Head of caudate nucleus (tissue), 42 donors: ENCODE measurements around the gene ENHO.
A peak's percentile ranks its signal among the peaks of the same experiment; 100 is the strongest.

Source experiments
- DNase-seq, 42 donors: peaks; one replicate each; pipeline versions ENCODE4 v3.0.0 to v3.0.0-alpha.2; 2020 to 2021; ENCODE audit warnings: mixed read lengths in 7 of 42
- intact Hi-C: fragments of 100-400 bp; cut with DNase I; formaldehyde crosslinking; loops from one replicate; pipeline ENCODE4 v1.15.0; 2022

Gene ENHO

DNA sequence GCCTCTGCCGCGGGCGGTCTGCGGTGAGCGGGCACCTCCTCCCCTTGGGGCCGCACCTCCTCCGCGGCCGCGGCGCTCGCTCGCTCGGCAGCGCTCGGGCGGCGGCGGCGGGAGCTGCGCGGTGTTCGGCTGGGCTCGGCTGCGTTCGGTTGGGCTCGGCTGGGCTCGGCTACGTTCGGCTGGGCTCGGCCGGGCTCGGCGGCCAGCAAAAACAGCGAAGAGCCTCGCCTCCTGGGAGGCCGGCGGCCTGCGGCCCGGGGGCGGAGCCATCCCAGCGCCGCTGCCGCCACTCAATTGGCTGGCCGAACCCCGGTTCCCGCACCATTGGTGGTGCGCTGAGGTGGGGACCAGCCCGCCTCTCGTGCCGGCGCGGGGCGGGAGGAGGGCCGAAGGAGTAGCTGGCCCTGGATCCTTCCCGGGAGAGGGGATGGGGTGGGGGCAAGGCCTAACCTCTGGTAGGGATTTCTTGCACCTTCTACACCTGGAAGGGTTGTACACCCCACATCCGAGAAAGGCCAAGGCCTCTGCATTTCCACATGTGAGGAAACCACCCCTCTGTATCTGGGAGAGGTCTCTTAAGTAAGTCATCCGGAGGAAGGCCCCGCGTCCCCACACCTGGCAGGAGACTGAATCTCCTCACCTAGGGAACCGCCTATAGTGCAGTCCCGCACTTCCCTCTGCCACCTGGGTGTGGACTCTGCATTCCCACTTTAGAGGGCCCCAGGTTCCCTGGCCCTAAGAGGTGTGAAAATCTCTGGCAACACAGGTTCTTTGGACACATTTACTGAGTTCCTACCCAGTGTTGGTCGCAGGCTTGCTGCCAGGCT lies at the start of gene ENHO:
ENHO (minus strand) TSS at position 20 of the 827 bp plus-strand sequence. CDS start 1,295 bp downstream, outside the sequence.
- peak; percentile 68 to 95 (median 90) for DNase-seq
- intact Hi-C loops: no loop called here

DNA sequence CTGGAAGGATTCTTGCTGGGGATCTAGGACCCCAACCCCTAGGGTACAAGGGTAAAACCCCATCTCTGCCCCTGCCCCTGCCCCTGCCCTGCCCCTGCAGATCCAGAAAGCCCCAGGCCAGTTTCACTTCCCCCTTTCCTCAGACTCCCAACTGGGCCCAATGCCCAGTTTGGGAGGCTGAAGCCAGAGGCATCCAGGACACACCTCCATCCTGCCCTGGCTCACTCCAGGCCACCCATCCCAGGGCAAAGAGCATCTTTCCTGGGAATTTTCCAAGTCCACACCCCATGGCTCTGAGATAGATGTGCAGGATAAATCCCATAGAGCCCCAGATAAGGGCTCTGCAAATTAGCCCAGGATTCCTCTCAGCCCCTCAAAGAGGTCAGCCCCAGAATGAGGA lies 49.3 kb upstream of the ENHO start:
- intact Hi-C loops: no loop called here
- DNase-seq: no peak

DNA sequence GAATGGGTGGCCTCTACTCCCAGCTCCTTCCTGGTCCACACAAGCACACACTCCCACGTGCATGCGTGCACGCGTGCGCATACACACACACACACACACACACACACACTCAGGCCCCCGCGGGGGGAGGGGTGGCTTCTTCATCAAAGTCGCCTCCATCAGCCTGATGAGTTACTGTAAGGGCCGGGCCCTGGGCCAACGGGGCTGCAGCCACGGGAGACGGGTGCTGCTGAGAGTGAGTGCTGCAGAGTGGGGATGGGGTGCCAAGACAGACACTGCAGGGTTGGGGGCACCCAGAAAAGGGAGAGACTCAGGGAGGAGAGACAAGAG lies 48.7 kb upstream of the ENHO start:
- DNase-seq: no peak
- intact Hi-C loops: no loop called here

DNA sequence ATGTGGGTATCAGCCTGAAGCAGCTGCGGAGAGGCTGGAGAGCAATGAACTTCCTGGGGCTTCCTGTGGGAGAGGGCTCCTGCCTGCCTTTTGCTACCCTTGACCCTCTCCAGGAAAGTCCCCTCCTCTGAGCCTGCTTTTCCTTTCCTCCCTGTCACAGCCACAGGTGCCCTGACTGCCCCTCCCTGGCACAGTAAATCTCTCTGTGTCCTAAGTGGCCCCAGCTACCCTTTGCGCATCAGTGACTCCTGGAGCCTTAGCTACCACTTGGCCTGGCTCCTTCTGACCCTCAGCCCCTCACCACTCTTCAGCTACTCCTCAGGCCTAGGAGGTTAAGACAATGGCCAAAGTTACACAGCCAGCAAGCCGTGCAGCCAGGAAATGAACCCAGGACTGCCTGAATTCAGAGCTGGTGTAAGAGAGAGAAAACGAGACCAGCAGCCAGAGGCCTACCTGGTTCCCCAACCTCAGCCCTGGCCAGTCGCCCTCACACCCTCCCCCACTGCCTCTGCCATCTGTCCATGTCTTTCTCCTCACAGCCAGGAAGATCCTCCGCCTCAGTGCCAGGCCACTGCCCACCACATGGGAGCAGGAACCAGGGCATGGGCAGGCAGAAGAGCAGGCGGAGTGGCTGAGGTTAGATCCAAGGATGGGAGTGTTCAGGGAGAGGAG lies 48.2 kb upstream of the ENHO start:
- DNase-seq: no peak

DNA sequence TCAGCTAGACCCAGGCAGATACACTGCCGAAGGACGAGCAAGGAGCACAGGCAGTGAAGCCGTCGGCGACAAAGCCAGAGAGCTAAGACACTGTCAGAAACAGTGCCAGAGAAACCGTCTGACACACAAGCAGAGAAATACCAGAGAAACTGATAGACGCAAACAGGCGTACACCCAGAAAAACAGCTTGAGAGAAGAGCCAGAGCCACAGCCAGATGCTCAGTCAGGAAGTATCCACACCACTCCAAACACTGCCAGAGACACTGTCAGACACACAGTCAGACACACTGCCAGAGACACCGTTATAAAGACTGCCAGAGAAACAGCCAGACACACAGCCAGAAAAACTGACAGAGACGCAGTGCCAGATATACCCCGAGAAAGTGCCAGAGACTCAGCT lies 47.6 kb upstream of the ENHO start:
- intact Hi-C loops: no loop called here
- DNase-seq: no peak

More for the DNA sequence above, 48.2 kb upstream of the ENHO start:
- intact Hi-C loops: no loop called here

DNA sequence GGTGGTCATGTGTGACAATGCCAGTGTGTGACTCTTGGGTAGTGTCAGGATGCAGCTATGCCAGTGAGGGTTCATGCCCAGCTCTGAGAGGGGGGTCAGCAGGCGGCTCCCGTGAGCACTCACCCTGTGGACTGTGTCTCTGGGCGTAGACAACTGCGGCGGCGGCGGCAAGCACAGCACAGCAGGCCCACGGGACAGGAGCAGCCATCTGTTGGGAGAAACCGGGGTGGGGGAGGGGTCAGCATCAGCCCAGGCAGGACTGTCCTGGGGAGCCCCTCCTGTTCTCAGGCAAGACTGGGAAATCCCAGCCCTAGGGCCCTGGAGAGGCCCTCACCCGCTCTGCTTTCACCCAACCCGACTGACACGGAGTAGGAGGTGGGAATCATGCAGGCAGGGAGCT lies 46.0 kb upstream of the ENHO start:
- intact Hi-C loops: loop anchor here (5.0 kb wide), 1 partner anchor 169 kb away; no protein-coding TSS in a partner anchor
- no peak for DNase-seq

DNA sequence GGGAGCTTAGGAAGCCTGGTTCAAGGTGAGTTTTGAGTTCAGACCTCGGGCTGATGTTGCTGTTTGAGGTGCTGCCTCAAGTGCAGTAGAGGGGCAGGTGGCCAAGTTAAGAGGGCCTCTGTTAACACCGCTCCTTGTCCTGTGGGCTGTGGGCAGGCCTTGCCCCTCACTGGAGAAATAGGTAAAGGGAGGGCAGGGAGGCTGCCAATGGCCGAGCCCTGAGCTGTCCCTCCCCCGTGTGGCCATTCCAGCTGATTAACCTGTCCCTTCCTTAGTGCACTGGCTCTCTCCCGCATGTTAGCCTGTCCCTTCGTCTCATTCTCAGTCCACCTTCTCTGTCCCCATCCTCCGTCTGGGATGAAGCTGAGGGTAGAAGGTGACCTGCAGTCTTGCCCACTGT lies 45.3 kb upstream of the ENHO start:
- intact Hi-C loops: loop anchor here (5.0 kb wide), 1 partner anchor 169 kb away; no protein-coding TSS in a partner anchor
- DNase-seq: no peak

DNA sequence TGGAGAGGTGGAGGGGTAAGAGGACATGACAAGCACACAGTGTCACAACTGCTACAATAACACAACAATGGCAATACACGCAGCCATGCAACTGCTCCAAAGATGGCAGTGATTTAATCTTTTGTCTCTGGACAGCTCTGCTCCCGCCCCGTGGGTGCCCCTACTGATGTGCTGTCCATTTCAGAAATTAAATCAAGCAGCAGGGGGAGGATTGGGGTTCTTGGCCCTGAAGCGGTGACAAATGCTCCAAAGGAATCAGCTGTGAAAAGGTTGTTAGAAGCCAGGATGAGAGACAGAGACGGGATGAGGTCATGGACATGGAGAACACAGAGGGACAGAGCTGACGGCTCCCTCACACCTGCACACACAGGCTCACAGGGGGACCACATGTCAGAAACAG lies 44.2 kb upstream of the ENHO start:
- DNase-seq: no peak
- intact Hi-C loops: loop anchor here (5.0 kb wide), 1 partner anchor 170 kb away; no protein-coding TSS in a partner anchor

DNA sequence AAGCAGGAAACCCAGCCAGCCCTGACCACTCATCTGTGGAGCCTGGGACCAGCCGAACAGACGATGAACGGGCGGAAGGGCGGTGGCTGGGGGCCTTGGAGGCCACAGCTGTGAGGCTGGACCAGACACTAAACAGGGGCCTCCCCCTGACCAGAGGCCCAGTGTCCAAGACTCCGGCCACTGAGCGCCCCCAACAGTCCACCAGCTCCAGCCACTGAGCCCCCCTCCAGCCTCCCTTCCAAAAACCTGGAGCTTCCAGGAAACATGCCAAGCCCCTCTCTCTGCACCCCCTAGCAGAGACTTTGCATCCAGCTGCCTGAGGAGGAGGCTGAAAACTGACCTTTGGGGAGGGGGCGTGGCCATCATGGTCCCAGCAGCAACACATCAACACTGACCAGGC lies 43.5 kb upstream of the ENHO start:
- intact Hi-C loops: loop anchor here (5.0 kb wide), 1 partner anchor 171 kb away; no protein-coding TSS in a partner anchor
- DNase-seq: no peak

DNA sequence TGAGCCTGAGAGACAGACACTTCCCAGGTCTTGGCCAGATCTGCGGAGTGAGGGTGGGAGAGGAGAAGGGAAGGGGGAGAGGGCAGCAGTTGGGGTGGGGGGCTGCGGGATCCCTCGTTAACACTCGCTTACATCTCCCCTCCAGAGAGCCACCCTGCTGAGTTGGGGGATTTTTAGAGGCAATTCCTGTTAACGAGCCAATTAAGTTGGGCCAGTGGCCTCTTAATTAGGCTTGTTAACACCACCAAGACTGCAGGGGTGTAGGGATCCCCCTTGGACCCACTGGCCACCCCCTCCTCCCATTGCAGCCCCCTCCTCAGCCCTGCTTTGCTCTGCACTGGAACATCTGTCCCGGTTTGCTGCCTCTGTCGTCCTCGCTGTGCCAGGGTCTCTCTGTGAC lies 43.1 kb upstream of the ENHO start:
- intact Hi-C loops: loop anchor here (5.0 kb wide), 1 partner anchor 171 kb away; no protein-coding TSS in a partner anchor

DNA sequence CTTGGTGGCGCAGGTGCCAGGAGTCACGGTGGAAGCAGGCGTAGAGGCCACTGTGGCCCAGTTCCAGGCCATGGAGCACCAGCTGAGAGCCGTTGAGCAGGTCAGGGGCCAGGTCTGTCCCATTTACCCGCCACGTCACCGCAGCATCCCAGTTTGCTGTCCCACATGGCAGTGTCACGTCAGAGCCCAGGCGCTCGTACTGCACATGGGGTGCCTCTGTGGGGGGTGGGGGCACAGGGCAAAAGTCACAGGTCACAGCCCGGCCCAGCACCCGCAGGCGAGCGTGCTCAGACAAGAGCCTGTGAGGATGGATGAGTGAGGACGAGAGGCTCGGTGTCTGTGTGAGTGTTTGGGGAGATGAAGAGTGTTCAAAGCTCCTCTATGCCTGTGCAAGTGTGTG lies 41.8 kb upstream of the ENHO start:
- DNase-seq: no peak
- intact Hi-C loops: loop anchor here (5.0 kb wide), 1 partner anchor 173 kb away; no protein-coding TSS in a partner anchor

More for the DNA sequence above, 43.1 kb upstream of the ENHO start:
- no peak for DNase-seq

DNA sequence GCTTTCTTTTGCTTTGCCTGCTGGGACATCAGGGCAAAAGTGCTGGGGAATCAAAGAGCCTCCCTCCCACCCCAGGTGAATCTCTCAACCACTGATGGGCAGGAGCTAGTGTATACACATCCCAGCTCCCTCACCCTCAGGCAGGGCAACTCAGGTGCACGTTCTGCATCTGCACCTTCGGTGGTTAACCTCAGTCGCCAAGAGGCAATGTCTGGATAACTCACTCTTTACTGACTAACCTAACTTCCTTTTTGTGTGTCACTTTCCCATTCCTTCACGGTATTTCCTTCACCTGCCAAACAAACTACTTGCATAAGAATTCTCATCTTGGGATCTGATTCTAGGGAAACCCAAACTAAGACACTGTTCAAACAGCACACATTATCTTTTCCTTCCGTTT lies 40.5 kb upstream of the ENHO start:
- intact Hi-C loops: no loop called here
- DNase-seq: no peak

DNA sequence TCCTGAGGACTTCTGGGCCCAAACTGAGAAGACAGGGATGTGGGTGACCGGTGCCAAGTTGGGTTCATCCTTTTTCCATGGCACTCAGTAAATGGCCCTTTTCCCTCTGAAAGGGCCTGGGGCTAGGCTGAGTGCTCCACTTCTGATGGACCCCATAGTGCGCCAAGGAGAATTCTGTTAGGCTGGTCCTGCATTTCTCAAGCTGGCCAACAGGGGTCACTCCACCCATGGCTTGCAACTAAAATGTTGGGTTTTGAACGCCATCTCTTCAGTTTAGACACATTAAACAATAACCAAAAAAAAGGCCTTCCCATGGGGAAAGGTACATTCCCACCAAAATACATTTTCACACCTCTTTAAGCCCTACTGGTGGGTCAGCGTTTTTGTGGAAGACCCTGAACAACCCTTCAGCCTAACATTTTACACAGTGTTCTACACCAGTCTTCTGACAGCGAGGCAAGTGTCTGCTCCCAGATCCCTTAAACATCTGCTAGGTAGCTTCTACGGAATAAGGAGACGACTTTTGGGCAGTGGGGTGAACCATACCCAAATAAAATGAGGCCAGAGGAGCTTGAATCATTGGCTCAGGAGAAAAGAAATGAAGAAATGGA lies 39.5 kb upstream of the ENHO start:
- intact Hi-C loops: no loop called here
- no peak for DNase-seq

DNA sequence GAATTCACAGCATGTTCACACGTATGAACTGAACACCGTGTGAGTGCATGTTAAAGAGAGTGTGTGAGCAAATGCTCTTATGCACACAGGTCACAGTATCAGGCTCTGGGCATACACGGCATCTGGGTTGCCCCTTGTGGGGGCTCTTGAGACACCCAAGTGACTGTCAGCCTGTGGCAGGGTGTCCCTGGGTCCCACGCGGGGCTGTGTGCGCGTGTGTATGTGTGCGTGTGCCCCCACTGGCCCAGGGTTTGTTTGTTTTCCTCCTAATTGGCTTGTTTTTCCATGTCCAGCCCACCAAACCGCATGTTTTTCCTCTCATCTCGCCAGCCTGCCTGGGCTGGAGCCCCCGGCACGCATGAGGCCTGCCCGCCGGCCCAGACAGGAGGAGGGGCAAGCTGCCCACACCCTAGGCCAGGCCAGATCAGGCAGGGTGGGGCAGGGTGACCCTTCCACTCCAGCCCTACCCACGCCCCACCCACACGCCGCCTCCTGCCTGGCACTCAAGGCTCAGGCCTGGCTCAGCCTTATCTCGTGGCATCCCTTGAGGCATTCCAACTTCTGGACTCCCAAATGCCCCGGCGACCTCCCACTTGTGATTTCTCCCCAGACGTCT lies 37.9 kb upstream of the ENHO start:
- intact Hi-C loops: no loop called here
- no peak for DNase-seq

DNA sequence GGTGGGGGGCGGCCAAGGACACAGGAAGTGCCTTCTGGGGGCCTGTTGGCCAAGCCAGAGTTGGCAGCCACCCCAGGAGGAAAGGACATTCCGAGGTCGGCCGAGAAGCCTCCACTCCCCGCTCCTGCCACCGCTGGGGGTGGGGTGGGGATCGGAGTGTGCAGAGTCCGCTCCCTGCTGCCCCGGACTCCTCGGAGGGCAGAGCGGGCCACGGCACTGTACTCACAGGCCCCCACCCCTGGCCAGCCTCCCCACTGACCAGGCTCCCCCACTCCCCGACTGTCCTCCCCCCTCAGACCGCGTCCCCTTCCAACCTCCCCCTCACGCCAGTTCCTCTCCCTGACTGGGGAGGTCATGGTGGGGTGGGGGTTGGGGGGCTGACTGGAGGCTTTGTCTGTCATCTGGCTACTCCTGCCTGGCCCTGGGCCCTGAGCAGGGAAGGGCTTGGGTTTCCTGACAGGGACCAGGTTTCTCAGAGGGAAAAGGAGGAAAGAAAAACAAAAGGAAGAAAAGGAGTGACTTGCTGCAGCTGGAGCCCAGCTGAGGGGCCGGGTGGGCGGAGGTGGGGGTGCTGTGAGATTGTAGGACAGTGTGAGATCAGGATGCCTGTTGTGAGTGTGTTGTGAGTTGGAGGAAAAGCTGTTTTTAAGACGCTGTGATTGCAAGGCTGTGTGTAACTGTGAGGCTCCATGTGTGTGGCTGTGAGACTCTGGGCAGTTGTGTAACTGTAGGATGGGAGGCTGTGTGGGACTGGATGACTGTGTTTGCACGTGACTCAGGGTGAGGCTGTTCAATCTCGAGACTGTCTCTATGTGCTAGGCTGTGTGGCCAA lies 37.0 kb upstream of the ENHO start:
- intact Hi-C loops: no loop called here
- peak in 39 of 42 donors; percentile 34 to 93 (median 64) for DNase-seq

DNA sequence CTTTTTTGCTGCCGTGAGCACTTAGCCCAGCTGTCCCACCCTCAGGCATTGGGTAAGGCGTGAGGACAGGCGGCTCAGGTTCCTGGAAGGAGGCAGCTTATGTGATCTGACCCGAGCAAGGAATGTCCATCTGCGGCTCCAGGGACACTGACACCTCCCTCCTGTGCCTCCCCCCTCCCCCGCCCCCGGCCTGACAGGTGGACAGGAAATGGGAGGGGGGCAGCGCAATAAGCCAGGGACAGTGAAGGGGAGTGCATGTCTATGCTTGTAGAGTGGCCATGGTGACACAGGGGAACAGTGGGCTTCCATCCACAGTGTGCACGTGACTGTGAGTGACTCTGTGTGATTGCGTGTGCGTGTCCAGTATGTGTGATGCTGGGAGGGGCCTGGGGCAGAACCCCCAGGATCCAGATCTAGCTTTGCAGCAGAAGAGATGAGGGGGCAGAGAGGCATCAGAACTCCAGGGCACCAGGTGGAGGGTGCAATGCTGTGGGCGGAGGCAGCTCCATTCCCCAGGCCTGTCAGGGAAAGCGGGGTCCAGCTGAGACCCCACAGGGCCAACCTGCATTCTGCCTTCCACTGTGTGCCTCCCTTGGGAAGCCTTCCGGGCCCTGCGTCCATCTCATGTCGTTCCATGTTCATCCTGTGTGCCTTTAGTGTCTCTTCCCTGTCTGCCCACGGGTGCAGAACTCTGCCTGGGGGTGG lies 36.3 kb upstream of the ENHO start:
- intact Hi-C loops: no loop called here
- no peak for DNase-seq

DNA sequence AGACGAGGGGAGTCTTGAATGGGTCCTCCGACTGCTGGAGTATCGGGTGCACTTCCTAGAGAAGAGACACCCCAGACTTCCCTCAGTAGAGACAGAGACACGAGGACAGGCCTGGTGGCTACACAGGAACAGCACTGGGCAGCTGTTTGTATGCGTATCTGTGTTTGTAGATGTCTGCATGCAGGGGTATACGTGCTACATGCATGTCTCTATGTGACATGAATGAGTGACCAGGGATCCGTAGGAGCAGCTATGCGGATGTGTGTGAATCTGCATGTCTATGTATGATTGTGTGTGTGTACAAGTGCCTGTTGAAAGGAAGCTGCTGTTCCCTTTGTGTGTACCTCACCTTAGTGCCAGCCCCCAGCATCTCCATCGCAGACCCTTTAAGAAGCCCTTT lies 35.6 kb upstream of the ENHO start:
- DNase-seq: no peak
- intact Hi-C loops: no loop called here
